A673 (cell line): Measurements from ENCODE around the gene CEP89. TPM values are rescaled to one million over a fixed set of nuclear protein-coding genes. Genes with fewer than 3 reads are reported as not detected.

Source experiments
- BruUV-seq: library from RNA; stranded (reverse); fragments of 400-500 nt; replicated peaks from 2 replicates; lab custom pipeline; 2021; lab: Mats Ljungman, UMichigan
- CTCF ChIA-PET: fragments of 300-600 bp; sonication (Branson Sonifier 250); formaldehyde crosslinking; loops from one replicate; lab custom pipeline; 2022; ENCODE audit warnings: antibody characterized with exemption; lab: Charles Lee
- POLR2A ChIA-PET: fragments of 300-600 bp; sonication (Branson Sonifier 250); formaldehyde crosslinking; loops from one replicate; lab custom pipeline; 2022; ENCODE audit warnings: antibody characterized with exemption; ENCODE audit not compliant: low non-redundant PET; lab: Charles Lee
- DNase-seq: peaks from one replicate; pipeline ENCODE4 v3.0.0-alpha.2; 2015; ENCODE audit warnings: low spot score
- H3K27ac ChIP-seq: fragments of 200-600 bp; sonication (generic); 2 replicates; pipeline ENCODE4 v1.5.1; 2016; ENCODE audit warnings: mixed run types, low read depth, mild to moderate bottlenecking, mixed read lengths, antibody characterized with exemption, low read length; ENCODE audit not compliant: poor library complexity, severe bottlenecking
- H3K27me3 ChIP-seq: fragments of 200-600 bp; sonication (generic); replicated peaks from 2 replicates; pipeline ENCODE4 v1.6.1; 2017; ENCODE audit warnings: mixed run types, low read depth, mild to moderate bottlenecking, mixed read lengths, antibody characterized with exemption, low read length; ENCODE audit not compliant: insufficient read depth, poor library complexity
- H3K36me3 ChIP-seq: fragments of 200-600 bp; sonication (generic); 2 replicates; pipeline ENCODE4 v1.6.1; 2016; ENCODE audit warnings: mixed run types, mild to moderate bottlenecking, mixed read lengths, antibody characterized with exemption, low read length; ENCODE audit not compliant: insufficient read depth, poor library complexity, severe bottlenecking
- H3K4me1 ChIP-seq: fragments of 200-600 bp; sonication (generic); 2 replicates; pipeline ENCODE4 v1.6.1; 2017; ENCODE audit warnings: mixed run types, mild to moderate bottlenecking, mixed read lengths, antibody characterized with exemption, low read length; ENCODE audit not compliant: insufficient read depth, poor library complexity, severe bottlenecking
- H3K4me3 ChIP-seq: fragments of 200-600 bp; sonication (generic); 2 replicates; pipeline ENCODE4 v1.5.1; 2016; ENCODE audit warnings: low read depth, mixed run types, mild to moderate bottlenecking, mixed read lengths, low read length; ENCODE audit not compliant: poor library complexity, severe bottlenecking
- H3K9me3 ChIP-seq: fragments of 200-600 bp; sonication (generic); 2 replicates; pipeline ENCODE4 v1.6.1; 2016; ENCODE audit warnings: mixed run types, low read depth, mild to moderate bottlenecking, mixed read lengths, antibody characterized with exemption, low read length; ENCODE audit not compliant: poor library complexity, severe bottlenecking
- EZH2 ChIP-seq: fragments of 200-600 bp; sonication (generic); IDR thresholded peaks from 2 replicates; pipeline ENCODE4 v1.6.1; 2017; ENCODE audit warnings: borderline replicate concordance, low read depth, mild to moderate bottlenecking, mixed read lengths, antibody characterized with exemption, low read length; ENCODE audit not compliant: poor library complexity, severe bottlenecking
- intact Hi-C: fragments of 100-400 bp; cut with micrococcal nuclease; formaldehyde crosslinking; loops from one replicate; pipeline ENCODE4 v1.10.0; 2022; ENCODE audit not compliant: unreplicated experiment
- total RNA-seq: library from RNA; stranded (reverse); gene quantifications from 2 replicates; pipeline ENCODE4 v1.2.3, GENCODE V29; 2021
- TF ChIP-seq, protein P1 (sequence below): fragments of 300-800, 200-600 bp; sonication (generic); conservative IDR thresholded peaks from 2 replicates; pipeline ENCODE4 v1.5.1; 2017; ENCODE audit warnings: low read depth, mild to moderate bottlenecking, antibody characterized with exemption, low read length, moderate library complexity, mixed read lengths

CEP89 gene
- total RNA-seq, 1 experiment from 2014 or later = 47.2 TPM

GRCh38 chr19:32908641-32909190, 63.0 kb downstream of the CEP89 start:
- ChIA-PET CTCF (no interaction called here), POLR2A (no interaction called here)
- H3K27ac ChIP-seq = no peak overlapping the region

GRCh38 chr19:32902448-32902847, 69.3 kb downstream of the CEP89 start:
- H3K27me3 ChIP-seq = no peaks in the 10 kb centered on the region
- TF ChIP-seq, protein P1, sequence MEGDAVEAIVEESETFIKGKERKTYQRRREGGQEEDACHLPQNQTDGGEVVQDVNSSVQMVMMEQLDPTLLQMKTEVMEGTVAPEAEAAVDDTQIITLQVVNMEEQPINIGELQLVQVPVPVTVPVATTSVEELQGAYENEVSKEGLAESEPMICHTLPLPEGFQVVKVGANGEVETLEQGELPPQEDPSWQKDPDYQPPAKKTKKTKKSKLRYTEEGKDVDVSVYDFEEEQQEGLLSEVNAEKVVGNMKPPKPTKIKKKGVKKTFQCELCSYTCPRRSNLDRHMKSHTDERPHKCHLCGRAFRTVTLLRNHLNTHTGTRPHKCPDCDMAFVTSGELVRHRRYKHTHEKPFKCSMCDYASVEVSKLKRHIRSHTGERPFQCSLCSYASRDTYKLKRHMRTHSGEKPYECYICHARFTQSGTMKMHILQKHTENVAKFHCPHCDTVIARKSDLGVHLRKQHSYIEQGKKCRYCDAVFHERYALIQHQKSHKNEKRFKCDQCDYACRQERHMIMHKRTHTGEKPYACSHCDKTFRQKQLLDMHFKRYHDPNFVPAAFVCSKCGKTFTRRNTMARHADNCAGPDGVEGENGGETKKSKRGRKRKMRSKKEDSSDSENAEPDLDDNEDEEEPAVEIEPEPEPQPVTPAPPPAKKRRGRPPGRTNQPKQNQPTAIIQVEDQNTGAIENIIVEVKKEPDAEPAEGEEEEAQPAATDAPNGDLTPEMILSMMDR = no peak
- no peak for TF ChIP-seq EZH2
- H3K4me3 ChIP-seq = no peak overlapping the region
- DNase-seq = no peak
- H3K36me3 ChIP-seq = no peaks in the 10 kb centered on the region
- ChIA-PET POLR2A (no interaction called here), CTCF (no interaction called here)
- no peaks in the 10 kb centered on the region for H3K9me3 ChIP-seq
- no TSS peak for BruUV-seq
- H3K4me1 ChIP-seq = no peaks in the 10 kb centered on the region
- intact Hi-C loops = no loop called here
- no peak overlapping the region for H3K27ac ChIP-seq

More at GRCh38 chr19:32908641-32909190, 63.0 kb downstream of the CEP89 start:
- TF ChIP-seq, protein P1 = no peak
- TF ChIP-seq EZH2 = no peak
- Histone ChIP-seq H3K9me3 (no peaks in the 10 kb centered on the region), H3K4me3 (no peak overlapping the region), H3K27me3 (no peaks in the 10 kb centered on the region), H3K4me1 (no peaks in the 10 kb centered on the region), H3K36me3 (peaks cover 3% of the 10 kb centered on the region)
- DNase-seq = no peak
- BruUV-seq = no TSS peak
- intact Hi-C loops = no loop called here

GRCh38 chr19:32901504-32902161, 70.1 kb downstream of the CEP89 start:
- POLR2A ChIA-PET = no interaction called here
- Histone ChIP-seq H3K36me3 (no peaks in the 10 kb centered on the region), H3K4me1 (no peaks in the 10 kb centered on the region), H3K27ac (no peak overlapping the region), H3K27me3 (no peaks in the 10 kb centered on the region), H3K4me3 (no peak overlapping the region), H3K9me3 (no peaks in the 10 kb centered on the region)
- CTCF ChIA-PET = interaction anchor here (0.6 kb wide), 1 partner anchor 182 kb away, joined by 3 read pairs; the partner anchor contains the start of gene TDRD12
- BruUV-seq = no TSS peak
- DNase-seq = no peak
- intact Hi-C loops = no loop called here
- TF ChIP-seq EZH2 = no peak
- TF ChIP-seq, protein P1 = no peak
